AG10803 (cell line): ENCODE data around the gene PACRGL.
A peak's percentile ranks its signal among the peaks of the same experiment; 100 is the strongest.
"Not testable (repeated sequence)": the region's sequence is repeated elsewhere in the genome, so short reads cannot be mapped to it uniquely, and the experiment has no call there.

ENCODE experiments used
- DNase-seq: peaks from one replicate; pipeline ENCODE4 v3.0.0; 2010; ENCODE audit warnings: low read depth
- H3K4me3 ChIP-seq: 2 replicates; pipeline ENCODE4 v1.5.1; 2011; ENCODE audit warnings: mild to moderate bottlenecking, low read length, control low read depth
- TF ChIP-seq, protein P1 (sequence below): conservative IDR thresholded peaks from 2 replicates; pipeline ENCODE4 v1.5.1; 2011; ENCODE audit warnings: mild to moderate bottlenecking, low read length, control low read depth, inconsistent platforms

Gene PACRGL

DNA sequence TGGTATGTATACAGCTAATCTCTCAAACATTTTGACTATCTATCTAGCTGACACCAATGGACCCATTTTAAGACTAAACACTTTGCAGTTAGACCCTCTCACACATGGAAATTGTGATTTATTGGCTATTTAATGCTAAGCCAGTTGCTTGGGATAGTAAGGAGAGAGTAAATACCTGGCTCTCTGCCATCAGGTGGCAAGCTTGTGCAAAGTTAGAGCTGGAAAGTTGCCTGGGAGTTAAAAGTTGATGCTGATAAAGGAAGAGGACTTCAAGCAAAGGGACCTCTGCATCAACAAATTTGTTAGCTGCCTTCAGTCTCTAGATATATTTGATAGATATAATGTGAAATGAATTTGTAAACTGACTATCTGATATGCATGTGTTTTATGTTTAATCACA lies 61.1 kb downstream of the PACRGL start:
- DNase-seq = no peak
- TF ChIP-seq, protein P1, sequence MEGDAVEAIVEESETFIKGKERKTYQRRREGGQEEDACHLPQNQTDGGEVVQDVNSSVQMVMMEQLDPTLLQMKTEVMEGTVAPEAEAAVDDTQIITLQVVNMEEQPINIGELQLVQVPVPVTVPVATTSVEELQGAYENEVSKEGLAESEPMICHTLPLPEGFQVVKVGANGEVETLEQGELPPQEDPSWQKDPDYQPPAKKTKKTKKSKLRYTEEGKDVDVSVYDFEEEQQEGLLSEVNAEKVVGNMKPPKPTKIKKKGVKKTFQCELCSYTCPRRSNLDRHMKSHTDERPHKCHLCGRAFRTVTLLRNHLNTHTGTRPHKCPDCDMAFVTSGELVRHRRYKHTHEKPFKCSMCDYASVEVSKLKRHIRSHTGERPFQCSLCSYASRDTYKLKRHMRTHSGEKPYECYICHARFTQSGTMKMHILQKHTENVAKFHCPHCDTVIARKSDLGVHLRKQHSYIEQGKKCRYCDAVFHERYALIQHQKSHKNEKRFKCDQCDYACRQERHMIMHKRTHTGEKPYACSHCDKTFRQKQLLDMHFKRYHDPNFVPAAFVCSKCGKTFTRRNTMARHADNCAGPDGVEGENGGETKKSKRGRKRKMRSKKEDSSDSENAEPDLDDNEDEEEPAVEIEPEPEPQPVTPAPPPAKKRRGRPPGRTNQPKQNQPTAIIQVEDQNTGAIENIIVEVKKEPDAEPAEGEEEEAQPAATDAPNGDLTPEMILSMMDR = no peak
- H3K4me3 ChIP-seq = no peak overlapping the region

DNA sequence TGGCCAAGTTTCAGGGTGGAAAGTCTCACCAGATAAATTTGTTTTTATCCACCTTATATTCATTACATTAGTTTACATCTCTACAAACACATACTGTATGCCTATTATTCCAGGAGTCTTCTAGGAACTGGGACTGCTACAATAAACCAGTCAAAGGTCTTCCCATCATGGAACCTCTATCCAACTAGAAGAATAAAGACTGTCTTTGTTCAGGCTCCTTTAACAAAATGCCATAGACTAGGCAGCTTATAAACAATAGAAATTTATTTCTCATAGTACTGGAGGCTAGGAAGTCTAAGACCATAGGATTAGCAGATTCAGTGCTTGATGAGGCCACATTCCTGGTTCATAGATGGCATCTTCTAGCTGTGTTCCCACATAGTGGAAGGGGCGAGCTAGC lies 61.6 kb downstream of the PACRGL start:
- H3K4me3 ChIP-seq = no peak overlapping the region
- no peak for DNase-seq
- TF ChIP-seq, protein P1 = no peak

DNA sequence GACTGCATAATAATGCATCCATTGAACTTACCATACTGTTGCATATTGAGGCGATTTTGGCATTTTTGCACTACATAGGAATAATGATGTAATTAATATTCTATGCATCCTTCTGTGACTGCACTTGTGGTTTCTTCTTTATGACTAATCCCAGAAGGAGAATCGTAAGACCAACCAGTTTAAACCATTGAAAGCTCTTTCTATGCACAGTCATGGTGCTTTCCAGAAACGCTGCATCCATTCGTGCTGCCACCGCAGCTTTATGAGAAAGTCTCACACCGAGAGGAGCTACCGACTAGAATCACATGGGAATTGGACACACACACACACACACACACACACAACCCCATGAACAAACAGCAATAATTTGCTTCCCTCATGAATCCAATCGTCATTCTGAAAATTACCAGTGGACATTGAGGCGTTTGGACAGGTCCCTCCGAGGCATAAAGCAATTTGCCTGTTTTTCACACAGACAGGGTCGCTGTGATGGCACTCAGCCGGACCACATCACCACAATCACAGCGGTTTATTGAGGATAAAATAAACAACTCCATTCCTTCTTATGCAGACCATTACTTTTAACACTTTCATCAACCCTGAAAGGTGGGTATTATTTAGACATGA lies 64.2 kb downstream of the PACRGL start:
- no peak overlapping the region for H3K4me3 ChIP-seq
- TF ChIP-seq, protein P1 = no peak
- no peak for DNase-seq

DNA sequence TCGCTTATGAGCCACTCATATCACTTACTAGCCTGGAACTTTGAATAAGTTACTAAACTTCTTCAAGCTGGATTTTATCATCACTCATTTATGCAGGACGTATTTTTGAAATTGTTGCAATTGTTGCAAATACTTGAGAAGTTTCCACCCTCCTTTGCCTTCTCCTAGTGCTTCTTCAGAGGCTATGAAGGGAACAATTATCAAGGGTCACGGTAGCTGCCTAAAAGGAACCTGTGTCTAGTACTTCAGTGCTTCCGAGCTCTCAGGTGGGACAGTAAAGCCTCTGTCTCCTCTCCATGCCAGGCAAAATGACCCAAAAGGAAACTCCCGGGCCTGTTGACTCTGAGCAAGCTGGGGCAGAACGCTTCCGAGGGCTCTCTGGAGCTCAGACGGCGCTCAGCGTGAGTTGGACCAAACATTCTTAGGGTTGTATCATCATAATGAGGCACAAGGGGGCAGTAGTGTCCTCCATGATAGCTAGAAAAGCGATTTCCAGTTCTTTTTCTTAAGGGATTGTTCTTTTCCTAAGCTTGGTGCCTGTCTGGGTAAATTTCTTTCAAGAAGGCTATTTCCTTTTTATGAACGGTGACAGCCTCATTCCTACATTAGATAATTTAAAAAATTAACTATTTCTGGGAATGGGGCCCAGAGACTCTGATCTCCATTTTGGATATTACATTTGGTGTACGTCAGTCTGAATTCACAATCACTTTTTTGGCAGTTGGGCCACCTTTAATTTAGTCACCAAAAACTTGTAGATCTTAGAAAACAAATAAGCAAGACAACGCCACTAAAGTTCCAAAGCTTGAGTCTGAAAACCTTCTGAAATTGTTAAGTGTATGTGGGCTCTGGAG lies 73.1 kb downstream of the PACRGL start:
- TF ChIP-seq, protein P1 = peak; percentile 87
- DNase-seq = peak; percentile 57

DNA sequence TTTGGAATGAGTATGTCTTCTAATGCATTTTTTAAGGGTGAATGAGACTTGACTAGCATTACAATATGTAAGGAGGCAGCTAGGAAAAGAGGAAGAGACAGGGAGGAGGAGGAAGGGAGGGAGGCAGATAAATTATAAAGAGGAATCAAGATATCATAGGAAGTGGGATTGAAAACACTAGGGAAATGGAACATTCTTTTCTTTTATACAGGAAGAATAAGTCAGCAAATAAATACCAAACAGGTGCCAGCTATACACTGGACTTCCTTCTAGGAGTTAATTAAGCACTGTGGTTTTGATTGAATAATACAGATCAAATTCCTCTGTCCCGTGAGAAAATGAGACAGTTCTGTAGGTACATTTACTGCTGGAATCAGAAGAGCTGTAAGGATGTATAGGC lies 78.6 kb downstream of the PACRGL start:
- no peak for DNase-seq
- H3K4me3 ChIP-seq = no peak overlapping the region
- TF ChIP-seq, protein P1 = no peak

More for the DNA sequence above, 73.1 kb downstream of the PACRGL start:
- H3K4me3 ChIP-seq = no peak overlapping the region

DNA sequence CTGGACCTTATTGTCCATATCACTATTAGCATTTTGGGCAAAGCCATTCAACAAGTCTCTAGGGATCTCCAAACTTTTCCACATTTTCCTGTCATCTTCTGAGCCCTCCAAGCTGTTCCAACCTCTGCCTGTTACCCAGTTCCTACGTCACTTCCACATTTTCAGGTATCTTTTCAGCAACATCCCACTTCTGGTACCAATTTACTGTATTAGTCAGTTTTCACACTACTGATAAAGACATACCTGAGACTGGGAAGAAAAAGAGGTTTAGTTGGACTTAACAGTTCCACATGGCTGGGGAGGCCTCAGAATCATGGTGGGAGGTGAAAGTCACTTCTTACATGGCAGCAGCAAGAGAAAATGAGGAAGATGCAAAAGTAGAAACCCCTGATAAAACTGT lies 82.9 kb downstream of the PACRGL start:
- DNase-seq = not testable (repeated sequence)

DNA sequence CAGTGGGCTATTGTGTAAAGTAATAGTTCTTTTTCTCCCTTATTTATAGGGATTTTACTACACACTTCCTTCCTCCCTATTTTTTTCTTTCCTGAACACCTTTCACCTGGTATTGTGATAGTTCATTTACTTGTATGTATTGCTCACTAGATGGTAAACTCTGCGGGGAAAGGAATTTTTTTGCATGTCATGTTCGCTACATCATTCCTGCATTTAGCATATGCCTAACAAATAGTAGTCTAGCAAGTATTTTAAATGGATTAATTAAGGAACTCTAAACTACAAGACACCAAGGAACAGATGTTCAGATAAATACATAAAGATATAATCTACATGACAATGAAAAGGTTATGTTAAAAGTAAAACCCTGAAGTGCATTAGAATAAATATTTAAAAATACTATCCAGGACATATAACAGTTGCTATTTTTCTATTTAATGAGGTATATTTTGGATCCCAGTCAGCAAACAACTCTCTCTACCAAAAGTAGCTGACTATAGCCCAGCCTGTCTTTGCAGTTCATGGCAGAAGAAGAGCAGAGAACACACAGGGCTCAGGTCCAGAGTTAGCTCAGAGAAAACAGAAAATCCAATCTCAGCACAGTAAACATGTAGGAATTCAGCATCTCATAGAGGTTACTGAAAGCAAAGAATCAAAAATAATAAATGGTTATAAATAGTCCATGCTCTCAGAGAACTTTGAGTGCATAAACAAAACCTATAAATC lies 87.8 kb downstream of the PACRGL start:
- TF ChIP-seq, protein P1 = no peak
- DNase-seq = no peak
- H3K4me3 ChIP-seq = no peak overlapping the region

More for the DNA sequence above, 82.9 kb downstream of the PACRGL start:
- H3K4me3 ChIP-seq = not testable (repeated sequence)
